IMR-90 (cell line): Measurements from ENCODE around the gene ACOT2. TPM values are rescaled to one million over a fixed set of nuclear protein-coding genes. Genes with fewer than 3 reads are reported as not detected.
"Not testable (repeated sequence)": the region's sequence is repeated elsewhere in the genome, so short reads cannot be mapped to it uniquely, and the experiment has no call there.

Experiments used
- ATAC-seq: fragments of 200-7000 bp; cut with Tn5 transposase; 2 replicates; pipeline ENCODE4 v1.9.1; 2020; ENCODE audit warnings: low read depth, mild to moderate bottlenecking, moderate library complexity
- BruUV-seq: library from RNA; stranded (reverse); fragments of 400-500 nt; replicated peaks from 2 replicates; lab custom pipeline; 2021; lab: Mats Ljungman, UMichigan
- CTCF ChIA-PET: fragments of 300-600 bp; formaldehyde crosslinking; extraction: SDS; loops from one replicate; lab custom pipeline; 2021; ENCODE audit warnings: antibody characterized with exemption; lab: Yijun Ruan, JAX
- POLR2A ChIA-PET: fragments of 300-600 bp; sonication (Branson Sonifier 250); formaldehyde crosslinking; loops from one replicate; lab custom pipeline; 2022; ENCODE audit warnings: antibody characterized with exemption; ENCODE audit not compliant: unreplicated experiment; lab: Charles Lee
- DNase-seq: peaks from one replicate; pipeline ENCODE4 v3.0.0; 2013
- H2AFZ ChIP-seq: replicated peaks from 2 replicates; pipeline ENCODE3; 2013; ENCODE audit warnings: low read length, mild to moderate bottlenecking; ENCODE audit not compliant: poor library complexity
- H2AK5ac ChIP-seq: 2 replicates; pipeline ENCODE4 v1.6.1; 2013; ENCODE audit warnings: low read depth, low read length, inconsistent platforms
- H2AK9ac ChIP-seq: replicated peaks from 2 replicates; pipeline ENCODE3; 2013; ENCODE audit warnings: mild to moderate bottlenecking, low read depth, low read length, moderate library complexity; ENCODE audit not compliant: poor library complexity
- H2BK120ac ChIP-seq: 2 replicates; pipeline ENCODE4 v1.6.1; 2013; ENCODE audit warnings: low read depth, low read length, inconsistent platforms
- H2BK15ac ChIP-seq: 3 replicates; pipeline ENCODE4 v1.6.1; 2013; ENCODE audit warnings: low read depth, low read length, inconsistent platforms
- H2BK20ac ChIP-seq: 2 replicates; pipeline ENCODE4 v1.6.1; 2013; ENCODE audit warnings: low read depth, mild to moderate bottlenecking, inconsistent platforms, low read length, moderate library complexity
- H2BK5ac ChIP-seq: 2 replicates; pipeline ENCODE4 v1.6.1; 2013; ENCODE audit warnings: mild to moderate bottlenecking, low read depth, low read length, inconsistent platforms; ENCODE audit not compliant: poor library complexity, severe bottlenecking
- H3K14ac ChIP-seq: replicated peaks from 2 replicates; pipeline ENCODE4 v1.6.1; 2013; ENCODE audit warnings: low read depth, low read length, inconsistent platforms
- H3K18ac ChIP-seq: 2 replicates; pipeline ENCODE4 v1.6.1; 2013; ENCODE audit warnings: low read depth, low read length, control low read depth
- H3K23ac ChIP-seq: 2 replicates; pipeline ENCODE4 v1.6.1; 2013; ENCODE audit warnings: low read depth, low read length, inconsistent platforms
- H3K27ac ChIP-seq: 2 replicates; pipeline ENCODE4 v1.5.1; 2013; ENCODE audit warnings: mild to moderate bottlenecking, control low read depth, low read length; ENCODE audit not compliant: insufficient read depth
- H3K27me3 ChIP-seq: 2 replicates; pipeline ENCODE4 v1.6.1; 2013; ENCODE audit warnings: low read length; ENCODE audit not compliant: control insufficient read depth, insufficient read depth
- H3K36me3 ChIP-seq: 2 replicates; pipeline ENCODE4 v1.6.1; 2013; ENCODE audit warnings: low read length, mixed read lengths; ENCODE audit not compliant: control insufficient read depth, insufficient read depth
- H3K4ac ChIP-seq: 2 replicates; pipeline ENCODE4 v1.6.1; 2013; ENCODE audit warnings: low read depth, low read length, inconsistent platforms
- H3K4me1 ChIP-seq: 2 replicates; pipeline ENCODE4 v1.6.1; 2013; ENCODE audit warnings: low read length, mixed read lengths; ENCODE audit not compliant: control insufficient read depth, insufficient read depth
- H3K4me2 ChIP-seq: 2 replicates; pipeline ENCODE4 v1.6.1; 2013; ENCODE audit warnings: low read depth, mild to moderate bottlenecking, control low read depth, low read length, moderate library complexity
- H3K4me3 ChIP-seq: 2 replicates; pipeline ENCODE4 v1.5.1; 2013; ENCODE audit warnings: low read depth, mild to moderate bottlenecking, control low read depth, low read length, moderate library complexity; ENCODE audit not compliant: insufficient read depth
- H3K56ac ChIP-seq: 2 replicates; pipeline ENCODE4 v1.6.1; 2013; ENCODE audit warnings: low read length, inconsistent platforms; ENCODE audit not compliant: insufficient read depth; ENCODE audit errors: extremely low read depth
- H3K79me1 ChIP-seq, 2 experiments: 2 replicates each; pipeline ENCODE4 v1.6.1; 2013; ENCODE audit warnings: low read length in 2 of 2, inconsistent platforms in 1 of 2, low read depth in 1 of 2
- H3K9ac ChIP-seq: 2 replicates; pipeline ENCODE4 v1.6.1; 2013; ENCODE audit warnings: low read depth, low read length, control low read depth
- H3K9me1 ChIP-seq: 2 replicates; pipeline ENCODE4 v1.6.1; 2013; ENCODE audit warnings: low read length, inconsistent platforms; ENCODE audit not compliant: insufficient read depth
- H3K9me3 ChIP-seq: 2 replicates; pipeline ENCODE4 v1.6.1; 2013; ENCODE audit warnings: low read length; ENCODE audit not compliant: control insufficient read depth, insufficient read depth
- H4K20me1 ChIP-seq: 2 replicates; pipeline ENCODE4 v1.6.1; 2013; ENCODE audit warnings: low read length, inconsistent platforms; ENCODE audit not compliant: insufficient read depth
- H4K5ac ChIP-seq: 2 replicates; pipeline ENCODE4 v1.6.1; 2013; ENCODE audit warnings: mild to moderate bottlenecking, low read depth, low read length, control low read depth
- H4K8ac ChIP-seq, 2 experiments: 2 replicates each; pipeline ENCODE4 v1.6.1; 2013; ENCODE audit warnings: low read depth in 2 of 2, low read length in 2 of 2, control low read depth in 1 of 2, inconsistent platforms in 1 of 2
- H4K91ac ChIP-seq: 2 replicates; pipeline ENCODE4 v1.6.1; 2013; ENCODE audit warnings: low read depth, low read length, inconsistent platforms; ENCODE audit not compliant: insufficient read depth
- BHLHE40 ChIP-seq: fragments of 150-350 bp; IDR thresholded peaks from 2 replicates; pipeline ENCODE4 v1.6.1; 2016; ENCODE audit warnings: mild to moderate bottlenecking, low read depth, low read length
- CEBPB ChIP-seq: IDR thresholded peaks from 2 replicates; pipeline ENCODE4 v1.6.1; 2012; ENCODE audit warnings: low read depth, low read length, improper control_type of control experiment
- CHD1 ChIP-seq: IDR thresholded peaks from 2 replicates; pipeline ENCODE4 v1.6.1; 2012; ENCODE audit warnings: low read depth, low read length, improper control_type of control experiment
- ELK1 ChIP-seq: fragments of 150-350 bp; IDR thresholded peaks from 2 replicates; pipeline ENCODE4 v1.6.1; 2016; ENCODE audit warnings: low read depth, mild to moderate bottlenecking, low read length, moderate library complexity, borderline replicate concordance
- FOS ChIP-seq: fragments of 150-350 bp; IDR thresholded peaks from 2 replicates; pipeline ENCODE4 v1.6.1; 2016; ENCODE audit warnings: low read depth, low read length
- MAFK ChIP-seq: IDR thresholded peaks from 2 replicates; pipeline ENCODE4 v1.6.1; 2012; ENCODE audit warnings: low read depth, low read length, improper control_type of control experiment
- MAZ ChIP-seq: IDR thresholded peaks from 2 replicates; pipeline ENCODE4 v1.6.1; 2012; ENCODE audit warnings: low read depth, mild to moderate bottlenecking, low read length, improper control_type of control experiment, moderate library complexity, borderline replicate concordance
- NFE2L2 ChIP-seq: fragments of 150-350 bp; IDR thresholded peaks from 2 replicates; pipeline ENCODE4 v1.6.1; 2016; ENCODE audit warnings: low read depth, mild to moderate bottlenecking, low read length
- POLR2A ChIP-seq: IDR thresholded peaks from 2 replicates; pipeline ENCODE4 v1.6.1; 2012; ENCODE audit warnings: mild to moderate bottlenecking, low read depth, low read length
- RAD21 ChIP-seq: IDR thresholded peaks from 2 replicates; pipeline ENCODE4 v1.6.1; 2012; ENCODE audit warnings: low read length, improper control_type of control experiment
- RCOR1 ChIP-seq: IDR thresholded peaks from 2 replicates; pipeline ENCODE4 v1.6.1; 2012; ENCODE audit warnings: mild to moderate bottlenecking, low read length, improper control_type of control experiment; ENCODE audit not compliant: insufficient replicate concordance
- RFX5 ChIP-seq: IDR thresholded peaks from 2 replicates; pipeline ENCODE4 v1.8.0; 2012; ENCODE audit warnings: low read depth, mild to moderate bottlenecking, low read length, moderate library complexity
- SMC3 ChIP-seq: fragments of 150-350 bp; IDR thresholded peaks from 2 replicates; pipeline ENCODE4 v1.6.1; 2016; ENCODE audit warnings: low read depth, mild to moderate bottlenecking, antibody characterized with exemption, low read length, moderate library complexity
- WGBS, 2 experiments: methylation state at CpG; one replicate each; pipeline versions ENCODE4 v1.1.5 to v1.1.7; 2013; ENCODE audit warnings: missing lambda C conversion rate in 2 of 2; ENCODE audit not compliant: insufficient read length in 1 of 2; ENCODE audit errors: extremely low coverage in 2 of 2; 5-methylcytosine and 5-hydroxymethylcytosine counted together
- dilution Hi-C: fragments of 300-500 bp; cut with HindIII; formaldehyde crosslinking; loops from one replicate; pipeline ENCODE4 v1.14.3; 2018; ENCODE audit warnings: low sequenced_read_pairs; ENCODE audit not compliant: unreplicated experiment
- in situ Hi-C: fragments of 300-500 bp; cut with MboI; formaldehyde crosslinking; loops from 3 replicates; pipeline ENCODE4 v1.14.3; 2019; ENCODE audit warnings: low sequenced_read_pairs, inconsistent platforms, mixed read lengths
- intact Hi-C: fragments of 100-400 bp; cut with micrococcal nuclease; formaldehyde crosslinking; loops from 2 replicates; pipeline ENCODE4 v1.10.0; 2022
- polyA plus RNA-seq, 3 experiments: library from polyadenylated mRNA; depleted of rRNA; stranded (reverse); fragments of >200 nt; gene quantifications; 2 replicates each; pipeline ENCODE4 v1.2.3, GENCODE V29; 2012; ENCODE audit warnings: low replicate concordance in 1 of 3
- total RNA-seq: library from RNA; depleted of rRNA; stranded (reverse); fragments of >200 nt; gene quantifications from 2 replicates; pipeline ENCODE4 v1.2.3, GENCODE V29; 2012

The ACOT2 gene
- total and polyA plus RNA-seq, 2 of the 4 experiments (the other 2 are of a cell fraction), result 24.7 to 33.1 TPM

- Histone ChIP-seq H4K8ac (no peak overlapping the region), H2BK15ac (no peak overlapping the region), H3K9ac (no peak overlapping the region), H3K27me3 (no peaks in the 10 kb centered on the region), H4K5ac (no peak overlapping the region), H3K4ac (no peak overlapping the region), H2AFZ (no peak overlapping the region), H3K14ac (no peak overlapping the region), H3K79me1 (no peaks in the 10 kb centered on the region), H2BK120ac (no peak overlapping the region), H3K9me1 (no peaks in the 10 kb centered on the region), H3K27ac (no peak overlapping the region), H3K36me3 (no peaks in the 10 kb centered on the region), H4K20me1 (no peaks in the 10 kb centered on the region), H3K23ac (no peak overlapping the region), H3K4me3 (no peak overlapping the region), H3K18ac (no peak overlapping the region), H3K56ac (no peak overlapping the region), H4K91ac (no peak overlapping the region), H3K9me3 (no peaks in the 10 kb centered on the region), H2BK5ac (no peak overlapping the region), H2BK20ac (no peak overlapping the region), H2AK5ac (no peak overlapping the region), H2AK9ac (no peak overlapping the region), H3K4me1 (no peaks in the 10 kb centered on the region), H3K4me2 (no peak overlapping the region)
- intact Hi-C loops (no loop called here), dilution Hi-C loops (no loop called here), in situ Hi-C loops (no loop called here)
- no peak for DNase-seq
- ATAC-seq, result no peak
- POLR2A ChIA-PET, result no interaction called here
- TF ChIP-seq POLR2A (no peak), CHD1 (no peak), ELK1 (no peak), FOS (no peak), CEBPB (no peak), MAZ (no peak), RAD21 (no peak), MAFK (no peak), RCOR1 (no peak), NFE2L2 (no peak), SMC3 (no peak), BHLHE40 (no peak), RFX5 (no peak)
- CTCF ChIA-PET, result no interaction called here
- WGBS, 2 experiments, result no CpG with 5 or more reads among the region's 4 CpGs
- BruUV-seq, result no TSS peak
These were observed 15.2 kb upstream of the ACOT2 start for GRCh38 chr14:73553845-73554244.

DNA sequence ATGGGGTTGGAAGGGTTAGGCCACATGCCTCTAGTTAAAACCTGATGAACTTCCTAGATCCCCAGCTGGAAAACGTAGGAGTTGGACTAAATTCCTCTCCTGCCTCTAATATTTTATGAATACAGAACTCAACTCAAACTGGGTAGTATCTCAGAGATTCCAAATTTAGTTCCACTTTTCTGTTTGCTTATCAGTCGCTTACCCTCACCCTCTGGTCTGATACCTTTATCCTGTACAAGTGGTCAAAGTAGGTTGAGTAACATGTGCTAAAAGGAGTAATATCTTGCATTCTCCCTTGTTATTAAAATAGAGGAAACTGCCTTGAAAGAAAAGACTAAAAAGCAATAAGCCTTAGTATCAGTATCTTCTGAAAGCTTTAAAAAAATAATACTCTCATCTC lies 11.8 kb upstream of the ACOT2 start:
- H3K27me3 ChIP-seq, H4K20me1 ChIP-seq, H3K4me3 ChIP-seq, BruUV-seq, H2AK9ac ChIP-seq, H3K4me2 ChIP-seq, H3K79me1 ChIP-seq, dilution Hi-C loops, H4K8ac ChIP-seq, H2BK15ac ChIP-seq, H3K4me1 ChIP-seq, H2BK5ac ChIP-seq, H2AFZ ChIP-seq, intact Hi-C loops, ATAC-seq, H4K91ac ChIP-seq, H3K4ac ChIP-seq, H3K14ac ChIP-seq, H3K23ac ChIP-seq, H3K9ac ChIP-seq, H3K56ac ChIP-seq, H2BK120ac ChIP-seq, in situ Hi-C loops, H2BK20ac ChIP-seq, H3K9me1 ChIP-seq, H2AK5ac ChIP-seq, POLR2A ChIA-PET, DNase-seq, H4K5ac ChIP-seq, H3K18ac ChIP-seq, H3K36me3 ChIP-seq, H3K27ac ChIP-seq, H3K9me3 ChIP-seq, CTCF ChIA-PET: not testable (repeated sequence)
- WGBS, 2 experiments, result no CpG with 5 or more reads among the region's 2 CpGs
